Raji (cell line): Measurements from ENCODE around the gene PDSS1.

Experiments used
- POLR2A ChIP-seq: IDR thresholded peaks from 2 replicates; pipeline ENCODE4 v1.6.1; 2011; ENCODE audit warnings: low read depth, low read length, control low read depth; ENCODE audit not compliant: insufficient read depth

Gene PDSS1

GRCh38 chr10:26697922-26698608 is 564 bp downstream of the PDSS1 start:
- TF ChIP-seq POLR2A, result no peak; the same call in 1 of the 2 replicates

DNA sequence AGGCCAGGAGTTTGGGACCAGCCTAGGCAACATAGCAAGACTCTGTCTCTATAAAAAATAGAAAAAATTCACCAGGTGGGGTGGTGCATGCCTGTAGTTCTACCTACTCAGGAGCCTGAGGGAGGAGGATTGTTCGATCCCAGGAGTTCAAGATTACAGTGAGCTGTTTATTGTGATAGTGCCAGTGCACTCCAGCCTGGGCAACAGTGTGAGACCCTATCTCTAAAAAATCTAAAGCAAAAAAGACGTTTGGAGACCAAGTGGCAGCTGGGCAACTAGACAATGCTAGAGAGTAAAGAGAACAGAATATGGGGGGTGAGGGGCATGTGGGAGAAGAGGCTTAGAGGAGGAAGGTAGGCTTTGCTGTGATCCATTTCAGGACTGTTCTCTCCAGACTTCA is 1.4 kb downstream of the PDSS1 start:
- no peak for TF ChIP-seq POLR2A

DNA sequence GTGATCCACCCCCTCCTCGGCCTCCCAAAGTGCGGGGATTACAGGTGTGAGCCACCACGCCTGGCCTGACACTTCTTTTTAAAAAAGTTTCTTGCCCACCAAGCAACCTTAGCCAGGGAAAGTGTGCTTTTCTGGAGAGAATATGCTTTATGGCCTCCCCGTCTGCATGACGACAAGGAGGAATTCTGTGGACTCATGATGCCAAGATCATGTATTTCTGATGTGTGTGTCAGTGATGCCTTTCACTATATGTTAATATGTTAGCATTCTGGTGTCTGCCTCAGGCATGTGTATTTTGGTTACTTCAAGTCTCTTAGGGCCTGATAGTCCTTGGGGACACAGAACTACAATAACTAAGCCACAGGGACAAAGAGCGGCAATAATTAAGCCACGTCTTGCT is 2.1 kb downstream of the PDSS1 start:
- TF ChIP-seq POLR2A, result no peak

GRCh38 chr10:26700884-26701630 is 3.6 kb downstream of the PDSS1 start:
- TF ChIP-seq POLR2A, result no peak

DNA sequence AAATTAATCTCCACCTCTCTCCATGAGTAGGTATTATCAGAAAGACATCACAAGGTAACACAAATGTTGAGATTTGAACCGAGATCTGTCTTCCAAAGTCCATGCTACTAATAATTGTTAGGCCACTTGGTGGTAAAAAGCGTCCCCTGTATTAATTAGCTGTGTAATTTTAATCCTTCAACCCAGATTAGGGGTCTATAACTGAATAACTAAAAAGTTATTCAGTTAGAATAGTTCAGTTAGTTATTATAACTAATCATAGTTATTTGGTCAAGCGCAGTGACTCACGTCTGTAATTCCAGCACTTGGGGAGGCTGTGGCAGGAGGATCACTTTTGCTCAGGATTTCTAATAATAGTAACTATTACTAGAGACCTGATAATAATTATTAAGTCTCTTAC is 5.6 kb downstream of the PDSS1 start:
- no peak for TF ChIP-seq POLR2A

GRCh38 chr10:26703974-26704373 is 6.5 kb downstream of the PDSS1 start:
- TF ChIP-seq POLR2A, result no peak

DNA sequence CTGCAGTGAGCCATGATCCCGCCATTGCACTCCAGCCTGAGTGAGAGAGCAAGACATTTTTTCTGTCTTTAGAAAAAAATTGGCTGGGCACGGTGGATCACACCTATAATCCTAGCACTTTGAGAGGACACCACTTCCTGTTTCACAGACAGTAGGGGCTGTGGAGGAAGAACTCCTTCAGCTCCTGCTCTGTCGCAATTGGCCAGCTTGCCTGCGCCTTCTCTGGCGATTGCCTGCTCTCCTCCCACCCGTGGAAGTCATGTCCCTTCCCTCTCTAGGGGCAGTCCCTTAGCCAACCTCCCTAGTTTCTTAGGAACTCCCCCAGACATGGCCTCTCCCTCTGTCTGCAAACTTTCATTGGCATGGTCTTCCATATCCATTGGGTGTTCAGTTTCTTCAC is 8.7 kb downstream of the PDSS1 start:
- no peak for TF ChIP-seq POLR2A

DNA sequence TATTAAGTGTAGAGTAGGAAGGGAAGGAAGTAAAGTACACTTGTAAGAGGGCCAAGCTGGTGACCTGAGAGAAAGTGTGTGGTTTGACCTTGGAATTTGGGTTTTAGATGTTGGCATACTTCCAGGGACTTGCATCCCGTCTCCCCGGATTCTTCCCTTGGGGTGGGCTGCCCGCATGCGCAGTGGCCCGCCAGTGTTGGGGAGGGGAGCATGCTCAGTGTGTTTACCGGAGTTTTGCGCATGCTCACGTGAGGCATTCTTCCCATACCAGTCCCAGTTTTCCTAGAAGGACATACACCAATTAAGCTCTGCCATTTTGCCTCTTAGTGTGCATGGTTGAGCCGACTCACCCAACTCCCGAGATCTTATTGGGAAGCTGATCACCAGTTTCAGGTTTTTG is 9.4 kb downstream of the PDSS1 start:
- no peak for TF ChIP-seq POLR2A

GRCh38 chr10:26711324-26711723 is 13.8 kb downstream of the PDSS1 start:
- no peak for TF ChIP-seq POLR2A

DNA sequence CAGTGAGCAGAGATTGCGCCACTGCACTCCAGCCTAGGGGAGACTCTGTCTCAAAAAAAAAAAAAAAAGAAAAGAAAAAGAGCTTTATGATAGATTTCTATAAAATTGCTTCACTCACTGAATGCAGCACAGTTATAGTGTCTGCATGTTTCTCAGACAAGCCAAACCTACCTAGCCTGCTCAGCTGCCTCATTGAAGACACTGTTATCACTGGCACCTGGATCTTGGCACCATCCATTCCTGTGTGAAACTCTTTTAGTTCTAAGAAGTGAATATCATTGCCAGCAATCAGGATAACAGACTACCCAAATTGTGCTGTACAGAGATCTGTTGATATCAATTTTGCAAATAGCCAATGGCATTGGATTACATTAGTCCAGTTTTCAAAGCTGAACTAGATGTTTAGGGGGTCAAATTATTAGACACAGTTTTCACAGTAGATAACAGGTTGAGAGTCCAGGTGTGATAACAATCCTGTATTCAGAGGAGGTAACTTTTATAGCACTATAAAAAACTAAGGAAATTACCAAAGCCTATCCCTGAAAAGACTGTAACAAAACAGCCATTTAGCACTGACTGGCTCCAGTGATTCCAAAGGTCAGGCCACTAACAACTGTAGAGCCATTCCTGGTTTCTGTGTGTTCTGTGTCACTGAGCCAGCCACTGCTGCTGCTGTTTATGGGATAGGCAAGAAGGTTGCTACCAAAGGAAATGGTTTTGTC is 17.1 kb downstream of the PDSS1 start:
- TF ChIP-seq POLR2A, result no peak

DNA sequence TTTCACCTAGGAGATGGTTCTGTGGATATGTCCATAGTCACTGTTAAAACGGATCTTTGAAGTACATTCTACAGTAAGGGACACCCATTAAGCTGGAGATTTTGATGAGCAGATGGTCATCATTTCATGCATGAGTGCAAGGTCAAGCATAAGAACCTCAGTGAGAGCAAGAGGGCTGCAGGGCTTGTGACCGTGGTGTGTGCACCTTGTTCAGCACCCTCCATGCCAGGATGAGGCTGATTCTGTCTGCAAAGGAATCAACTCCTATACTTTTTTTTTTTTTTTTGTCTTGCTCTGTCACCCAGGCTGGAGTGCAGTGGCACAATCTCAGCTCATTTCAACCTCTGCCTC is 17.6 kb downstream of the PDSS1 start:
- TF ChIP-seq POLR2A, result no peak

GRCh38 chr10:26717476-26717875 is 20.0 kb downstream of the PDSS1 start:
- no peak for TF ChIP-seq POLR2A

DNA sequence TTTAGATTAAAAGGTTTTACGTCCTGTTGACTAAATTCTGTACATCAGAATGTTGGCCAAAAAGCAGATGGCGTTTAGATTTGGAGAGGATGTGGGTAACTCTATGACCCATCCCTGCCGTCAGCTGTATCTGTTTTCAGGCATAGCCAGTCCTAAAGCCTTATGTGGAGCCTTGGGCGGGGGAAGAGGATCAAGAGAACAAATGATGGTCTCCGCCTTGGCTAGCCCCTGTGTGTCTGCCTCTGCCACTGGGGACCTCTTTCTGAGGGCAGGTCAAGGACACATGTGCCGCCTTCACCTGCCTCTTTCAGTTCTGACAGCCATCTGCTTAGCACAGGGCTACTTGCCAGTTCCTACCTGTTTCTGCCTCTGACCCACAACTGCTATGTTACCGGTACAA is 24.1 kb downstream of the PDSS1 start:
- TF ChIP-seq POLR2A, result no peak

DNA sequence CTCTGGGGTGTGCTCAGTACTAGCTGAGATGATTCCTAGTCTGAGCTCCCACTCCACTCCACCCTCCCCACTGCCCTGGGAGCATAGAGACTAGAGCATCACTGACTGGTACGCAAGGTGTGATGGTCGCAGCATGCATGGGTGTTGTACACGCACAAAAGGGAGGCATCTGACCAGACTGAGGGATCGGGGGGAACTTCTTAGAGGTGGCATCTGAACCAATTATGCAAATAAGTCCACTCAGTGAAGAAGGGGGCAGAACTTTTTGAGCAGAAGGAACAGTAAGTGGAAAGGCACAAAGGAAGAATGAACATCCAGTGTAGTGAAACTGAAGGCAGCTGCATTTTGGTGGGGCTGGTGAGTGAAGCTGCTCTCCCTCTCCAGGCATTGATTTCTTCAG is 25.5 kb downstream of the PDSS1 start:
- TF ChIP-seq POLR2A, result no peak

GRCh38 chr10:26725837-26726727 is 28.6 kb downstream of the PDSS1 start:
- no peak for TF ChIP-seq POLR2A
